ENCODE data around the gene PHTF1. TPM values are rescaled to one million over a fixed set of nuclear protein-coding genes. Genes with fewer than 3 reads are reported as not detected.

The PHTF1 gene
- total RNA-seq, 1 experiment from 2014 or later = 8.4 TPM

DNA sequence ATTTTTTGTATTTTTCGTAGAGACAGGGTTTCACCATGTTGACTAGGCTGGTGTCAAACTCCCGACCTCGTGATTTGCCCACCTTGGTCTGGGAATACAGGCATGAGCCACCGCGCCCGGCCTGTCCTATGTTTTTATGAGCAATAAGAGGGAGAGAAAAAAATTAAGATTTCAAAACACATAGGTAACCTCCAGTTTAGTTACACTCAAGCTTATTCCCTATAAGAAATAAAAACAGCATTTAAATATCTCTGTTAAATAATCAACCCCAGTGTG lies 45.9 kb upstream of the PHTF1 start:
- H3K4me3 Mint-ChIP-seq (ENCODE audit: unreplicated experiment) = no peak overlapping the region
- no peak for DNase-seq (ENCODE audit: unreplicated experiment)
- POLR2A ChIA-PET = interaction anchor here (0.7 to 1.9 kb wide), 2 partner anchors 14 to 46 kb away, joined by 4 read pairs; partner anchors contain the start of gene PHTF1

GRCh38 chr1:113804421-113805255 lies 45.4 kb upstream of the PHTF1 start:
- intact Hi-C loops (cut with micrococcal nuclease) = no loop called here
- TF ChIP-seq, protein P1, sequence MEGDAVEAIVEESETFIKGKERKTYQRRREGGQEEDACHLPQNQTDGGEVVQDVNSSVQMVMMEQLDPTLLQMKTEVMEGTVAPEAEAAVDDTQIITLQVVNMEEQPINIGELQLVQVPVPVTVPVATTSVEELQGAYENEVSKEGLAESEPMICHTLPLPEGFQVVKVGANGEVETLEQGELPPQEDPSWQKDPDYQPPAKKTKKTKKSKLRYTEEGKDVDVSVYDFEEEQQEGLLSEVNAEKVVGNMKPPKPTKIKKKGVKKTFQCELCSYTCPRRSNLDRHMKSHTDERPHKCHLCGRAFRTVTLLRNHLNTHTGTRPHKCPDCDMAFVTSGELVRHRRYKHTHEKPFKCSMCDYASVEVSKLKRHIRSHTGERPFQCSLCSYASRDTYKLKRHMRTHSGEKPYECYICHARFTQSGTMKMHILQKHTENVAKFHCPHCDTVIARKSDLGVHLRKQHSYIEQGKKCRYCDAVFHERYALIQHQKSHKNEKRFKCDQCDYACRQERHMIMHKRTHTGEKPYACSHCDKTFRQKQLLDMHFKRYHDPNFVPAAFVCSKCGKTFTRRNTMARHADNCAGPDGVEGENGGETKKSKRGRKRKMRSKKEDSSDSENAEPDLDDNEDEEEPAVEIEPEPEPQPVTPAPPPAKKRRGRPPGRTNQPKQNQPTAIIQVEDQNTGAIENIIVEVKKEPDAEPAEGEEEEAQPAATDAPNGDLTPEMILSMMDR (IDR thresholded peaks at IDR 0.05; ENCODE audit: unreplicated experiment) = no peak
- Mint-ChIP-seq H3K36me3 (ENCODE audit: insufficient read depth, unreplicated experiment) (peaks cover 13% of the 10 kb centered on the region), H3K9me3 (ENCODE audit: unreplicated experiment) (no peaks in the 10 kb centered on the region), H3K4me1 (ENCODE audit: insufficient read depth, unreplicated experiment) (peaks cover 22% of the 10 kb centered on the region), H3K4me3 (ENCODE audit: unreplicated experiment) (peak overlapping the region; percentile 16), H3K27me3 (ENCODE audit: insufficient read depth, unreplicated experiment) (no peaks in the 10 kb centered on the region), H3K27ac (ENCODE audit: low read depth, unreplicated experiment) (no peak overlapping the region)
- POLR2A ChIA-PET = interaction anchor here (0.7 to 1.9 kb wide), 4 partner anchors 8 to 45 kb away, joined by 3 to 6 read pairs (median 4); partner anchors contain the start of genes PHTF1 and RSBN1
- CTCF ChIA-PET = interaction anchor here (0.5 to 0.9 kb wide), 4 partner anchors 122 to 732 kb away, joined by 3 to 6 read pairs (median 3); no protein-coding TSS in a partner anchor
- peak; percentile 59 for DNase-seq (ENCODE audit: unreplicated experiment)
- BruUV-seq (replicated peaks) = no TSS peak

More for the DNA sequence above, 45.9 kb upstream of the PHTF1 start:
- TF ChIP-seq, protein P1 (IDR thresholded peaks at IDR 0.05; ENCODE audit: unreplicated experiment) = no peak
- peaks cover 27% of the 10 kb centered on the region for H3K4me1 Mint-ChIP-seq (ENCODE audit: insufficient read depth, unreplicated experiment)
- no peak overlapping the region for H3K27ac Mint-ChIP-seq (ENCODE audit: low read depth, unreplicated experiment)
- intact Hi-C loops (cut with micrococcal nuclease) = no loop called here
- no peaks in the 10 kb centered on the region for H3K9me3 Mint-ChIP-seq (ENCODE audit: unreplicated experiment)
- no peaks in the 10 kb centered on the region for H3K27me3 Mint-ChIP-seq (ENCODE audit: insufficient read depth, unreplicated experiment)
- peaks cover 13% of the 10 kb centered on the region for H3K36me3 Mint-ChIP-seq (ENCODE audit: insufficient read depth, unreplicated experiment)
- no TSS peak for BruUV-seq (replicated peaks)
- CTCF ChIA-PET = interaction anchor here (0.6 to 0.9 kb wide), 2 partner anchors 218 to 733 kb away, joined by 3 to 6 read pairs; no protein-coding TSS in a partner anchor

DNA sequence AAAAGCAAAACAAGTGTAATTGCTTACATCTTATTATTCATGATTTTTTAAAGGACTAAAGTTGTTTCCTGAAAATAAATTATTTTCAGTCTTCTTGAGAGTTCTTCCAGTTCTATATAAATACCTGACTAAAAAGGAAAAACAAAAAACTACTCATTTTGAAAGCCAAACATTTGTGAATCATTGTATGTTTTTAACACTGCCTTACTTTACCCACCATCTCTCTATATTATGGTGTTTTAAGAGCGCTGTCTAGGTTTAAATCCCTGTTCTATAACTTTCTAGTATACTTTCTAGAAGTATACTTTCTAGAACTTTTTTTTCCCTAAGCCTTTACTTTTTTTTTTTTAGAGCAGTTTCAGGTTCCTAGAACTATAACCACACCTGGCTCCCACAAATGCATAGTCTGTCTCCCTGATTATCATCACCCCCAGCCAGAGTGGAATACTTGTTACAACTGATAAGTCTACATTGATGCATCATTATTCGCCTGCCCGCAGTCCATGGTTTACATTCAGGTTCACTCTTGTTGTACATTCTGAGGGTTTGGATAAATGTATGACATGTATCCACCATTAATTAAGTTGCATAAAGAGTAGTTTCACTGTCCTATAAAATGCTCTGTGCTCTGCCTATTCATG lies 43.2 kb upstream of the PHTF1 start:
- no TSS peak for BruUV-seq (replicated peaks)
- Mint-ChIP-seq H3K4me3 (ENCODE audit: unreplicated experiment) (no peak overlapping the region), H3K27ac (ENCODE audit: low read depth, unreplicated experiment) (no peak overlapping the region), H3K9me3 (ENCODE audit: unreplicated experiment) (no peaks in the 10 kb centered on the region), H3K36me3 (ENCODE audit: insufficient read depth, unreplicated experiment) (peaks cover 14% of the 10 kb centered on the region), H3K27me3 (ENCODE audit: insufficient read depth, unreplicated experiment) (no peaks in the 10 kb centered on the region), H3K4me1 (ENCODE audit: insufficient read depth, unreplicated experiment) (peaks cover 17% of the 10 kb centered on the region)
- CTCF ChIA-PET = no interaction called here
- TF ChIP-seq, protein P1 (IDR thresholded peaks at IDR 0.05; ENCODE audit: unreplicated experiment) = no peak
- POLR2A ChIA-PET = interaction anchor here (0.7 kb wide), 1 partner anchor 11 kb away, joined by 3 read pairs; no protein-coding TSS in a partner anchor
- intact Hi-C loops (cut with micrococcal nuclease) = no loop called here
- DNase-seq (ENCODE audit: unreplicated experiment) = no peak

GRCh38 chr1:113800487-113800886 lies 41.2 kb upstream of the PHTF1 start:
- H3K4me1 Mint-ChIP-seq (ENCODE audit: insufficient read depth, unreplicated experiment) = peaks cover 17% of the 10 kb centered on the region
- TF ChIP-seq, protein P1 (IDR thresholded peaks at IDR 0.05; ENCODE audit: unreplicated experiment) = no peak
- no peak overlapping the region for H3K27ac Mint-ChIP-seq (ENCODE audit: low read depth, unreplicated experiment)
- no peaks in the 10 kb centered on the region for H3K9me3 Mint-ChIP-seq (ENCODE audit: unreplicated experiment)
- DNase-seq (ENCODE audit: unreplicated experiment) = no peak
- ChIA-PET POLR2A (interaction anchor here (0.8 to 1.3 kb wide), 2 partner anchors 10 to 42 kb away, joined by 3 to 6 read pairs; no protein-coding TSS in a partner anchor), CTCF (interaction anchor here (0.7 to 1.1 kb wide), 2 partner anchors 145 to 178 kb away, joined by 3 read pairs; no protein-coding TSS in a partner anchor)
- no peak overlapping the region for H3K4me3 Mint-ChIP-seq (ENCODE audit: unreplicated experiment)
- no peaks in the 10 kb centered on the region for H3K27me3 Mint-ChIP-seq (ENCODE audit: insufficient read depth, unreplicated experiment)
- H3K36me3 Mint-ChIP-seq (ENCODE audit: insufficient read depth, unreplicated experiment) = peaks cover 25% of the 10 kb centered on the region
- intact Hi-C loops (cut with micrococcal nuclease) = no loop called here
- no TSS peak for BruUV-seq (replicated peaks)
